22Rv1 (cell line): ENCODE results near the gene CLCN3.
"Not testable (repeated sequence)": the region's sequence is repeated elsewhere in the genome, so short reads cannot be mapped to it uniquely, and the experiment has no call there.

ENCODE experiments used
- H3K27ac ChIP-seq: fragments of 450-650 bp; 2 replicates; pipeline ENCODE4 v1.5.1; 2017
- ZFX ChIP-seq: fragments of 450-650 bp; IDR thresholded peaks from 2 replicates; pipeline ENCODE4 v1.6.1; 2017; ENCODE audit warnings: antibody characterized with exemption, borderline replicate concordance
- TF ChIP-seq, protein P1 (sequence below): fragments of 450-650 bp; IDR thresholded peaks from 2 replicates; pipeline ENCODE4 v1.5.1; 2017; ENCODE audit warnings: mild to moderate bottlenecking

The CLCN3 gene

DNA sequence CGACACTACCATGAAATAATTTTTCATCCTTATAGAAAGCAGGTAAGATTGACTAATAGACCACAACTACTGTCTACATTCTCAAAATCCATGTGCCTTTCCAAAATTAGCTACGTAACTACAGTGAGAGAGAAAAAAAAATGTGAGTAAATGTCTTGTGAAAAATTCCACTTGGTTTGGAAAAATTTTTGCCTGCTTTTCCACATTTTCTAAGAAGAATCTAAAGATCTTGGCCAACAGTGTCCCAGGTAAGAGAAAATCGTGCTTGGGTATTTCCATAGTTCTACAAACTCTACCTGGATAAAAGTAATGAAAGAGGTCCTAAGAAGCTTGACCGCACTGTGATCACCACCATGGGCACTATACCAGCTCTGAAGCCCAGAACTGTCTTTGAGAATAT lies 1.4 kb upstream of the CLCN3 start:
- peak overlapping the region; percentile 87 for H3K27ac ChIP-seq
- TF ChIP-seq ZFX, result no peak
- TF ChIP-seq, protein P1, sequence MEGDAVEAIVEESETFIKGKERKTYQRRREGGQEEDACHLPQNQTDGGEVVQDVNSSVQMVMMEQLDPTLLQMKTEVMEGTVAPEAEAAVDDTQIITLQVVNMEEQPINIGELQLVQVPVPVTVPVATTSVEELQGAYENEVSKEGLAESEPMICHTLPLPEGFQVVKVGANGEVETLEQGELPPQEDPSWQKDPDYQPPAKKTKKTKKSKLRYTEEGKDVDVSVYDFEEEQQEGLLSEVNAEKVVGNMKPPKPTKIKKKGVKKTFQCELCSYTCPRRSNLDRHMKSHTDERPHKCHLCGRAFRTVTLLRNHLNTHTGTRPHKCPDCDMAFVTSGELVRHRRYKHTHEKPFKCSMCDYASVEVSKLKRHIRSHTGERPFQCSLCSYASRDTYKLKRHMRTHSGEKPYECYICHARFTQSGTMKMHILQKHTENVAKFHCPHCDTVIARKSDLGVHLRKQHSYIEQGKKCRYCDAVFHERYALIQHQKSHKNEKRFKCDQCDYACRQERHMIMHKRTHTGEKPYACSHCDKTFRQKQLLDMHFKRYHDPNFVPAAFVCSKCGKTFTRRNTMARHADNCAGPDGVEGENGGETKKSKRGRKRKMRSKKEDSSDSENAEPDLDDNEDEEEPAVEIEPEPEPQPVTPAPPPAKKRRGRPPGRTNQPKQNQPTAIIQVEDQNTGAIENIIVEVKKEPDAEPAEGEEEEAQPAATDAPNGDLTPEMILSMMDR, result no peak

DNA sequence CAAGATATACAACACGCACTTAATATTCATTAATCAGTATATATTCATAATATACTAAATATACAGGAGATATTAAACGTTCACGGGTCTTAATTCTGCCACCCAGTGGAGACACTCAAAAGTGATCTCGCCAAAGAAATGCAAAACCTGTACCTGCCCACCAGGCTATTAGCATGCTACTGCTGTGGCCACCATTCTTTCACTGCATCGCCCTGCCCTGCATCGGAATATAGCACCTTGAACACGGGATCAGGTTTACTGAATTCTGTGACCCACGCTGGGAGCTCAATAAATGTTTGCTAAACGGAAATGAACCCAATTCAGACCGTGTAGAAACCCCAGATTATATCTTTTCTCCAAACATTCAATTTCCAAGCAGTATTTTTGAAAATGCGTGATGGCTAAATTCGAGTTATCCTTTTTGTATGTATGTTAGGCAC lies 840 bp upstream of the CLCN3 start:
- TF ChIP-seq, protein P1, result peak; percentile 52
- no peak for TF ChIP-seq ZFX
- peak overlapping the region; percentile 87 for H3K27ac ChIP-seq

DNA sequence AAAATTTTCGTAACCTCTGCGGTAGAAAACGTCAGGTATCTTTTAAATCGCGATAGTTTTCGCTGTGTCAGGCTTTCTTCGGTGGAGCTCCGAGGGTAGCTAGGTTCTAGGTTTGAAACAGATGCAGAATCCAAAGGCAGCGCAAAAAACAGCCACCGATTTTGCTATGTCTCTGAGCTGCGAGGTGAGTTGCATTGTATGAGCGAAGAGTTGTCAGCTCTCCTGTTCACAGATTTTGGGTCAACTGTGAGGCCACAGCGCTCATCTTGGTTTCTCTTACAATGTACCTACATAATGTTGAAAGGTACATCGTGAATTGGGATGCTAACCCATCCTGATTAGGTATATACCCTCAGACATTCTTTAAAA lies 486 bp downstream of the CLCN3 start:
- TF ChIP-seq, protein P1, result no peak
- TF ChIP-seq ZFX, result no peak
- H3K27ac ChIP-seq, result peak overlapping the region; percentile 87

DNA sequence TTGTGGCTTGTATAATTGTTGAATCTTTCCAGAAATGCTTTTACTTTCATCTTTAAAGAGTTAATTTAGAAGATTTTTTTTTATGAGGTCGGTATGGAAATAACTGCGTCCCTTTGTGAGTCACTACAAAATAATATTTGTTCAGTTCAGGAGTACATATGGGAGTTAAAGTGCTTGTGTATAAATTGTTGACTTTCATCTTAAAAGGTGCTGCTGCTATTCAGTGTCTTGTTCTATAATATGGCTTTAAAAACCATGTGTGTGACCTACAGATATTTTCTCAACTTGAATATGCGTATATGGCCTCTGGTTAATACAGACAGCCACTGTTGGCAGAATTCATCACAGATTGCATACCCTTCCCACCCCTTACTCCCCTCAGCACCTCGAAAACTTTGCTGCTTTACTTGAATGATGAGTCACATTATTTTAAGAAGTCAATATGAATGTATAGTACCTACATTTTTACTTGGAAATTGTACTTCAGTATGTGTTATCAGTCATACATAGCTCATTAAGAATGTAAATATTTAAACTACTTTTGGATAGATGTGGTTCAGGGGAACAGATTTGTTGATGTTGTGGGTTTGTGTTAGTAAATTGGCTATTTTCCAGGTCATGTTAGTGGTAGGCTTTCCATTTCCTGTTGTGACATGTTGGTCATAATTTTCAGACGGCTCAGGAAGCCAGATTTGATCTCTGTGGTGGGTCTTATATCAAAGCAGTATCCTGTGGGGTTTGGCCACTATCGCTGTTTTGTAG lies 1.5 kb downstream of the CLCN3 start:
- peak overlapping the region; percentile 87 for H3K27ac ChIP-seq
- TF ChIP-seq, protein P1, result no peak
- TF ChIP-seq ZFX, result no peak

DNA sequence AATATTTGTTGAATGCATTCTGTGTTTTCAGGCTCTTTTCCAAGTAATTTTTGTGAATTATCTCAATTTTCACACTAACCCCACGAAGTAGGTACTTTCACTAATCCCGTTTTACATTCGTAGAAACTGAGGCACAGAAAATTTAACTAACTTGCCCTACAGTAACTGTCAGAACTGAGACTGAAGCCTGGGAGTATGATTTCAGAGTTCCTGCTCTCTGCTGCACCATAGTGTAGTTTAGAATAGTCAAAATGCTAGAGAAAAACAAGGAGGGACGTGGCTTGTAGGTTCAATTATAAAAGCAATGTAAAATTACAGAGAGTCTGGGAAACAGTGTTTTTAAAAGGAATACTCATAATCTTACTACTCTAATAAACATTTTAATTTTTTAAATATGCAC lies 2.2 kb downstream of the CLCN3 start:
- no peak for TF ChIP-seq ZFX
- TF ChIP-seq, protein P1, result no peak
- H3K27ac ChIP-seq, result no peak overlapping the region

DNA sequence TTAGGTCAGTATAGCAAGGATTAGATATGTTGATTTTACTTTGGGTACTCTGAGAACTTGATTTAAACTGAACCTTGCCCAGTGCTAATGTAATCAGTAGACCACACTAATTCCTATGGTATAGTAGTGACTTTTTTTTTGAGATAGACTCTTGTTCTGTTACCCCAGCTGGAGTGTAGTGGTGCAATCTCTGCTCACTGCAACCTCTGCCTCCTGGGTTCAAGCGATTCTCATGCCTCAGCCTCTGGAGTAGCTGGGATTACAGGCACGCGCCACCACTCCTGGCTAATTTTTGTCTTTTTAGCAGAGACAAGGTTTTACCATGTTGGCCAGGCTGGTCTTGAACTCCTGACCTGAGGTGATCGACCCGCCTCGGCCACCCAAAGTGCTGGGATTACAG lies 3.6 kb downstream of the CLCN3 start:
- not testable (repeated sequence) for H3K27ac ChIP-seq

DNA sequence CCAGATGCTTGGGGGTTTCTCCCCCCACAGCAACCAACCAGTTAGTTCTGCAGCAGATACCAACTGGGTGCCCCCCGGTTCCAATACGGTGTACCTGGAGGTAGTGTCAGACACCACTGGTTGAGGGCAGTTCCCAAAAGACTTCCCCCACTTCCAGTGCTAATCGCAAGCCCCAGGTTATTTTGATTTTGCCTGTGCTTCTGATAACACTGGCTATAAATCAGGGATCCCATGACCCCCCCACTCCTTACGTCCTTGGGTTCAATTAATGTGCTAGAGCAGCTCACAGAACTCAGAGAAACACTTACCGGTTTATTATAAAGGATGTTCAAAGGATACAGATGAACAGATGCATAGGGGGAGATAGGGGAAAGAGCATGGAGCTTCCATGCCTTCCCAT lies 5.5 kb downstream of the CLCN3 start:
- TF ChIP-seq, protein P1, result no peak
- no peak for TF ChIP-seq ZFX
- H3K27ac ChIP-seq, result no peak overlapping the region
